Measurements from ENCODE around the gene TUBGCP3. TPM values are rescaled to one million over a fixed set of nuclear protein-coding genes. Genes with fewer than 3 reads are reported as not detected.

The TUBGCP3 gene
- total RNA-seq, 1 experiment from 2014 or later, result 37.3 TPM

DNA sequence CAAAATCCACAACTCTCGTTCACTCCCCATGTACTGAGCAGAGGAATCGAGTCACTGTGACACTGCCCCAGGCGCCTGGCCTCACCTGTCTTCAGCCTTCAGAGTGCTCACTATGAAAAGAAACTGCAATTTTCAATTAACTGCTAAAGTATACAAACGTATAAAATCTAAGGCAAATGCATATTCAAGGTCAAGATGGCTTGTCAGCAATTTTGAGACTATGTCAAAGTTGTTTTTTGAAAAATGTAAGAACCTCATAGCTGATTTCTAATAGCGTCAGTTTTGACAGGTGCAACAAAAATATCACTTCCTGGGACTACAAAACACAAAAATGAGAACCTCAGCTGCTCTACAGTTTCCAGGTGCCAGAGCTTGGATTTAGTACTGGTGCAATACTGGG lies 31.4 kb downstream of the TUBGCP3 start:
- H3K9ac ChIP-seq (ENCODE audit: extremely low read depth, insufficient read length, low read length), result no peak overlapping the region
- no peaks in the 10 kb centered on the region for H3K79me1 ChIP-seq (ENCODE audit: insufficient read depth, low read depth, low read length, poor library complexity, severe bottlenecking)
- H3K4me2 ChIP-seq (ENCODE audit: insufficient read depth, insufficient read length, low read length), result no peak overlapping the region
- no peak overlapping the region for H4K5ac ChIP-seq (ENCODE audit: insufficient read length, low read depth, low read length)
- no peak overlapping the region for H2BK12ac ChIP-seq (ENCODE audit: insufficient read length, low read depth, low read length)
- peaks cover 31 to 62% (median 51%) of the 10 kb centered on the region in 3 experiments for H3K36me3 Mint-ChIP-seq (ENCODE audit: insufficient read depth in 1 of 3, low read depth in 3 of 3)
- 100% methylated on average over 1 of the region's 5 CpGs for WGBS (ENCODE audit: extremely low coverage, insufficient read length, low lambda C conversion rate)
- no peak overlapping the region for H3K14ac ChIP-seq (ENCODE audit: insufficient read depth, low read length)
- H3K4me1 Mint-ChIP-seq, result peaks cover 4 to 16% of the 10 kb centered on the region in 2 experiments
- no peaks in the 10 kb centered on the region for H3K9me3 Mint-ChIP-seq
- H3T11ph ChIP-seq (ENCODE audit: low read length), result no peak overlapping the region
- no peak overlapping the region for H3K4ac ChIP-seq (ENCODE audit: low read depth, low read length)
- H3K79me2 ChIP-seq (ENCODE audit: insufficient read depth, low read length), result no peaks in the 10 kb centered on the region
- no peak overlapping the region for H3K23ac ChIP-seq (ENCODE audit: insufficient read length, low read depth, low read length)
- no peak overlapping the region for H2BK5ac ChIP-seq (ENCODE audit: insufficient read length, low read length)
- no peak overlapping the region for H2BK15ac ChIP-seq (ENCODE audit: low read depth, low read length)
- H2BK20ac ChIP-seq (ENCODE audit: low read depth, low read length, poor library complexity, severe bottlenecking), result no peak overlapping the region
- H4K20me1 ChIP-seq (ENCODE audit: control insufficient read depth, insufficient read depth, insufficient read length), result no peaks in the 10 kb centered on the region
- H3K4me1 ChIP-seq (ENCODE audit: insufficient read depth, low read length), result peaks cover 4% of the 10 kb centered on the region; the same call in 1 of the 2 replicates
- no peak overlapping the region for H4K91ac ChIP-seq (ENCODE audit: insufficient read length, low read depth, low read length)
- no peak overlapping the region for H3K18ac ChIP-seq (ENCODE audit: insufficient read length, low read depth, low read length)
- H3K27me3 ChIP-seq (ENCODE audit: insufficient read depth, low read length), result no peaks in the 10 kb centered on the region
- H2AK5ac ChIP-seq (ENCODE audit: insufficient read length, low read length), result no peak overlapping the region
- no peak overlapping the region for H3K27ac Mint-ChIP-seq
- no peak overlapping the region for H3K4me3 Mint-ChIP-seq
- H3K27ac ChIP-seq (ENCODE audit: insufficient read length, low read depth, low read length), result no peak overlapping the region
- H3K9me3 ChIP-seq (ENCODE audit: control insufficient read depth, low read depth, low read length), result no peaks in the 10 kb centered on the region
- no peaks in the 10 kb centered on the region for H3K27me3 Mint-ChIP-seq (ENCODE audit: low read depth)
- H2AFZ ChIP-seq (ENCODE audit: low read length), result no peak overlapping the region
- DNase-seq, result no peak
- H3K23me2 ChIP-seq (ENCODE audit: insufficient read length, low read depth, low read length, poor library complexity, severe bottlenecking), result no peaks in the 10 kb centered on the region
- TF ChIP-seq, protein P1, sequence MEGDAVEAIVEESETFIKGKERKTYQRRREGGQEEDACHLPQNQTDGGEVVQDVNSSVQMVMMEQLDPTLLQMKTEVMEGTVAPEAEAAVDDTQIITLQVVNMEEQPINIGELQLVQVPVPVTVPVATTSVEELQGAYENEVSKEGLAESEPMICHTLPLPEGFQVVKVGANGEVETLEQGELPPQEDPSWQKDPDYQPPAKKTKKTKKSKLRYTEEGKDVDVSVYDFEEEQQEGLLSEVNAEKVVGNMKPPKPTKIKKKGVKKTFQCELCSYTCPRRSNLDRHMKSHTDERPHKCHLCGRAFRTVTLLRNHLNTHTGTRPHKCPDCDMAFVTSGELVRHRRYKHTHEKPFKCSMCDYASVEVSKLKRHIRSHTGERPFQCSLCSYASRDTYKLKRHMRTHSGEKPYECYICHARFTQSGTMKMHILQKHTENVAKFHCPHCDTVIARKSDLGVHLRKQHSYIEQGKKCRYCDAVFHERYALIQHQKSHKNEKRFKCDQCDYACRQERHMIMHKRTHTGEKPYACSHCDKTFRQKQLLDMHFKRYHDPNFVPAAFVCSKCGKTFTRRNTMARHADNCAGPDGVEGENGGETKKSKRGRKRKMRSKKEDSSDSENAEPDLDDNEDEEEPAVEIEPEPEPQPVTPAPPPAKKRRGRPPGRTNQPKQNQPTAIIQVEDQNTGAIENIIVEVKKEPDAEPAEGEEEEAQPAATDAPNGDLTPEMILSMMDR (conservative IDR thresholded peaks at IDR 0.05), result no peak
- no peak overlapping the region for H2BK120ac ChIP-seq (ENCODE audit: low read depth, low read length, poor library complexity, severe bottlenecking)
- no peak overlapping the region for H4K8ac ChIP-seq (replicated peaks; ENCODE audit: insufficient read length, low read depth, low read length)
- no peak overlapping the region for H3K56ac ChIP-seq (ENCODE audit: insufficient read length, low read depth, low read length)

Data from H9 (cell line).